Stimulated activated CD4-positive, alpha-beta T cell treated with anti-CD3 and anti-CD28 coated beads, TNF-alpha, amount 100 ng/mL, for 48 hours (primary cell): ENCODE results near the gene ZMYND12.
"Not testable (repeated sequence)": the region's sequence is repeated elsewhere in the genome, so short reads cannot be mapped to it uniquely, and the experiment has no call there.

Source experiments
- DNase-seq, 3 donors: peaks; one replicate each; pipeline ENCODE4 v3.0.0-alpha.2; 2020; ENCODE audit warnings: low read depth in 3 of 3

Gene ZMYND12, protein sequence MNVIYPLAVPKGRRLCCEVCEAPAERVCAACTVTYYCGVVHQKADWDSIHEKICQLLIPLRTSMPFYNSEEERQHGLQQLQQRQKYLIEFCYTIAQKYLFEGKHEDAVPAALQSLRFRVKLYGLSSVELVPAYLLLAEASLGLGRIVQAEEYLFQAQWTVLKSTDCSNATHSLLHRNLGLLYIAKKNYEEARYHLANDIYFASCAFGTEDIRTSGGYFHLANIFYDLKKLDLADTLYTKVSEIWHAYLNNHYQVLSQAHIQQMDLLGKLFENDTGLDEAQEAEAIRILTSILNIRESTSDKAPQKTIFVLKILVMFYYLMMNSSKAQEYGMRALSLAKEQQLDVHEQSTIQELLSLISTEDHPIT

DNA sequence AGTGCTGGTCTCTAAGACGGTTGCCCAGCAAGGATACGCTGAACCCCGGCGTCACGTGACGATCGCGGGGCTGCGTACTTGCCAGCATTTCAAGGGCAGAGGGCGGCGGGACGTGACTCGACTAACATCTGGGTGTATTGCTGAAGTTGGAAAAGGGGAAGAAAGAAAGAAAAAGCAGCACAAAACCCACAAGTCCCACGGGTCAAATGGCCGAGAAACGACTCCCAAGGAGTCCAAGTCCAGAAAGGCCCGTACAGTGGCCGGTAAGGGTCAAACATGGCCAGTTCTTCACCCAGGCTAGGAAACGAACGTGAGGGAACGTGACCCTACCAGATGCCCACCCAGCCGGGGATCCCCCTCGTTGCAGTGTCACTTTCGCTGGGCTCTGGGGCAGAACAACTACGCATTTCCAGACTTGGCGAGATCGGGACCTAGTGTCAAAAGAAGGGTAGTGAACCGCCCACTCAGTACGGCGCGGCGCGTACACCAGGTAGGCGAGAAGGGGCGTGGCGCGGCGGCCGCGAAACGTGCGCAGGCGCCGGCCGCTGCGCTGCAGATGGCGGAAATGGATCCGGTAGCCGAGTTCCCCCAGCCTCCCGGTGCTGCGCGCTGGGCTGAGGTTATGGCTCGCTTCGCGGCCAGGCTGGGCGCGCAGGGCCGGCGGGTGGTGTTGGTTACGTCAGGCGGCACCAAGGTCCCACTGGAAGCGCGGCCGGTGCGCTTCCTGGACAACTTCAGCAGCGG lies at the start of gene ZMYND12, which contains the start of gene PPCS:
ZMYND12 (minus strand) TSS at position 13 of the 744 bp plus-strand sequence. CDS start 25 bp downstream, outside the sequence.
PPCS (plus strand) TSS at position 534 of the 744 bp plus-strand sequence; CDS start at position 557, 23 bp downstream.
- peak; percentile 88 to 90 (median 89) for DNase-seq

DNA sequence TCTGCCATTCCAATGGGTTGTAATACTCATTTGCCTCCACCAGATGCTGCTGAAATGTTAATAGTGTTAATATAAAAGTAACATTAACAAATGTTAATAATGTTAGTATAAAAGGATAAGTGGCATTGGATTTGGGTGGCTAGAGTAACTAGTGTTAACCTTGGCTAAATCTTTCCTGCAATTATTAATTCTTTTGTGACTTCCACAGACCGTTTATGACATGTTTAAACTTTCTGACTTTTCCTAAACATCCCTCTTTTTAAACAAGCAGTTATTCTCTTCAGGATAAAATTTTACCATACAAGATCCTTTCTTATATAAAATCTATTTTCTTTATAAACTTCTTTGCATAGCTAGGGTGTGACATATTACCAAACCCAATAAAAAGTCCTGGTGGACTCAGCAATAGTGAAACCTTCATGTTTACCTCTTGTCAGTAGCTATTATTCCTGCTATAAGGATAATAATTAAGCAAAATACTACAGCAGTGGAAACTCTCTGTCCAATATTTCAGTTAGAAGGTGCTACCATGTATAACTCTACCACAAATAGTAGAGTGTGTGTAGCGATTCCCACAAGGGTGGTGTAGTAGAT lies 48.8 kb upstream of the ZMYND12 start:
- no peak for DNase-seq

DNA sequence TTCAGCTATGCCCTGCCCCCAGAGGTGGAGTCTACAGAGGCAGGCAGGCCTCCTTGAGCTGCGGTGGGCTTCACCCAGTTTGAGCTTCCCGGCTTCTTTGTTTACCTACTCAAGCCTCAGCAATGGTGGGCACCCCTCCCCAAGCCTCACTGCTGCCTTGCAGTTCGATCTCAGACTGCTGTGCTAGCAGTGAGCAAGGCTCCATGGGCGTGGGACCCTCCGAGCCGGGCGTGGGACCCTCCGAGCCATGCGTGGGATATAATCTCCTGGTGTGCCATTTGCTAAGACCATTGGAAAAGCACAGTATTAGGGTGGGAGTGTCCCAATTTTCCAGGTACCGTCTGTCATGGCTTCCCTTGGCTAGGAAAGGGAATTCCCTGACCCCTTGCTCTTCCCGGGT lies 46.2 kb upstream of the ZMYND12 start:
- not testable (repeated sequence) for DNase-seq

DNA sequence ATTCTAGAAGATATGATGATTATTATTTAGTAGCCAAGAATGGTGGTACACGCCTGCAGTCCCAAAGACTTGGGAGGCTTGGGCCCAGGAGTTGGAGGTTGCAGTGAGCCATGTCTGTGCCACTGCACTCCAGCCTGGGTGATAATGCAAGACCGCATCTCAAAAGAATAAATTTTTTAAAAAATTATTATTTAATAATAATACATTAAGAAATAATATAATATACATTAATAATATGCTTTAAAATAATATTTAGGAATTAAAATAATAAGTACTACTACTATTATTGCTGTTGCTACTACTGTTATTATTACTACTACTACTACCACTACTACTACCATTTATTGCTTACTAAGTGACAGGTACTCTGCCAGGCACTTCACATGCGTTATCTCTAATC lies 34.4 kb upstream of the ZMYND12 start:
- no peak for DNase-seq

DNA sequence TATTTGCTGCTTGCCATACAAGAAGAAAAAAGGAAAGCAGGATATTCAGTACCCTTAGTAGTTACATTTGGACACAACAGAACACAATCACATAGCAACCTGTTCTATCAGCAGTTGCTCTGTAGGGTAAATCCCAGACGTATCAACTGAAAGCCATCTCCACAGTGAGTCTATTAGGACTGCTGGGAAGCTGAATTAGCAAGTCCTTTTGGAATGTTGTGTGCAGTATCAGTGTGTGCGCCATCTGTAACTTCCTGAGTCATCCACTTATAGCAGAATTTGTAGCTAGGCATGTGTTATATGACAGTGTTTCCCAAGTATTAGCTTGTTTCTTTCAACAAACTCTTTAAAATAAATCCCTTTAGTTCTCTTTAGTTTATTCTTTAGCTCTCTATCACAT lies 28.6 kb upstream of the ZMYND12 start:
- no peak for DNase-seq

DNA sequence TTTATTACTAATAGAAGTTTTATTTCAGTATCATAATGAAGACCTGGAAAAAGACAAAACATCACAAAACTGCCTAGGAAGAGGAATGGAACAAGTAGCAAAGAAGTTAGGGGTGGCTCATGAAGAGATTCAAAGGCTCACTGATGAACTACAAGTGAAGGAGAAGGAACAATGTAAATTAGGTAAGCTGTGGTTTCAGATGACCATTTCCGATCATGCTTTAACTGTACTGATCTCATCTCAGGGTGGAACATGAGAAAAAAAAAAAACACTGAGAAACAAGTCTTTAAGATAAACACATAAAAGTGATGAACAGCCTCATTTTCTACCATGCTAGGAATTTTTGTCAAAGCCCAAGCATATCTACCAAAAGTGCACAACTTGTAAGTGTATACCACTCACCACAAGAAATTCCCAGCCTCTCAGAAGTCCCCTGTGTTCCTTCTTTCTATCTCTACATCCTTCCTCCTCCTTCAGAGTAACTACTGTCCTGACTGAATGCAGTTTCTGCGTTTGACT lies 26.9 kb upstream of the ZMYND12 start:
- DNase-seq = no peak

DNA sequence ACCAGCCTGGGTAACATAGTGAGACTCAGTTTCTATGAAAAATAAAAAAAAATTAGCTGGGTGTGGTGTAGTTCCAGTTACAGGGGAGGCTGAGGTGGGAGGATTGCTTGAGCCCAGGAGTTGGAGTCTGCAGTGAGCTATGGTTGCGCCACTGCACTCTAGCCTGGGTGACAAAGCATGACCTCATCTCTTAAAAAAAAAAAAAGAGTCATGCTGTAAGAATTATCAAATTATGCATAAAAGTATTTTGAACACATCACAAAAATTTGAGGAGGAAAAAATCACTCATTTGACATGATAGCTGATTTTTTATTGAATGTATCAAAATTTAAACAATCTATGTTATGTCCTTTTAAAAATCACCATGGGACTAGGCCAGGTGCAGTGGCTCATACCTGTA lies 25.1 kb upstream of the ZMYND12 start:
- DNase-seq = no peak

DNA sequence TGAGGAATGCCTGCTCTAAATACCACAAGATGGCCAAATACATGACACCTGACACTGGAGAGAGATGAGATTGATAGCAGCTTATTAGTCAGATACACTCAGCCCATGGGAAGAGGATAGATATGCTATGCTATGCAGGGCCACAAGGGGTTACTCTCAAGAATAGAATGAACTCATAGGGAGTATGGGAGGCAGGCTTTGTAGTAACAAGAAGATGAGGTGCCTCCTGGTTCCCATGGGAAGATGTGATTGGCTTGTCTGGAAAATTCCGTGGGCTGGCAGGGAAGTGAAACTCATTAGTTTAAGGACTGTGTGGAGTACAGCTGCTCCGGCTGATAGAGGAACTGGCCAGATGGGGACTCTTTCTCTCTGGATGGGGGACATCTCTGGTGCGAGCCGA lies 23.8 kb upstream of the ZMYND12 start:
- DNase-seq = no peak

DNA sequence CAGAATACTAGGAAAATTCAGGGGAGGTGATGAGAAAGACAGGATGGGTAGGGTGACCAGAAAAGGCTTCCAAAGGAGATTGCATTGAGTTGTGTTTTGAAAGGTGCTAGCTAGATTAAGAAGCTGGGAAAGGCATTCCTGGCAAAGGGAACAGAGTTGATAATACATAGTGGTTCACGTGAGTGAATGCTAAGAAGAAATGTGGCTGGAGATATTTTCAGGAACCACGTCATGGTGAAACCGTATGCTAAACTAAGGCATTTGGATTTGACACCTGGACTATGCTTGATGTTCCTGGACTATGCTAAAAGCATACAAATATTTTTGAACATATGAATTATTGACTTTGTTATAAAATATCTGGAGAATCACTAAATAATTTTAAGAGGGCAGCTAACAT lies 22.0 kb upstream of the ZMYND12 start:
- no peak for DNase-seq

DNA sequence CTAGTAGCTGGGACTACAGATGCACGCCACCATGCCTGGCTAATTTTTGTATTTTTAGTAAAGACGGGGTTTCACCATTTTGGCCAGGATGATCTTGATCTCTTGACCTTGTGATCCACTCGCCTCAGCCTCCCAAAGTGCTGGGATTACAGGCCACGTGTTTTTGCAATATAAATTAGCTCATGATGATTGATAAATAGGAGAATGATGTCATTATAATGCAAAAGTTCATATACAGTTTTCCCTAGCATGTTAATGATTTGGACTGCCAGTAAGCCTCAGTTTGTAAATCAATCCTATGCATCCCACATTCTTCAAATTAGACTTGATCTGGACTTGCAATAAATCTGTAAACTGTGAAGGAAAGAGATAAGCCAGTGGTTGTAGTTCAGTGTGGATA lies 21.5 kb upstream of the ZMYND12 start:
- not testable (repeated sequence) for DNase-seq

DNA sequence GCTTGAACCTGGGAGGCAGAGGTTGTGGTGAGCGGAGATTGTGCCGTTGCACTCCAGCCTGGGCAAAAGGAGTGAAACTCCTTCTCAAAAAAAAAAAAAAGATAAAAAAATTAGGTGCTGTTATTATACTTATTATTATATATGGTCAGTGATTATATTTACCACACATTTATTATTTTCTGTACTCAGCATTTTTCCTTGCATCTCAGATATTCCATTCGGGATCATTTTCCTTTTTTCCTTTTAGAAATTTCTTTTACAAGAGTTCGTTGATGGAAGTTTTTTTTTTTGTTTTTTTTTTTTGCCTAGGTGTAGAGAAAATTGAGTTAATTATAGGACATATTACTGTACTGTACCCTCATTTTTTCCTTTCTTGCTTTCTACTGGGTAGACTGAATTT lies 20.8 kb upstream of the ZMYND12 start:
- no peak for DNase-seq

DNA sequence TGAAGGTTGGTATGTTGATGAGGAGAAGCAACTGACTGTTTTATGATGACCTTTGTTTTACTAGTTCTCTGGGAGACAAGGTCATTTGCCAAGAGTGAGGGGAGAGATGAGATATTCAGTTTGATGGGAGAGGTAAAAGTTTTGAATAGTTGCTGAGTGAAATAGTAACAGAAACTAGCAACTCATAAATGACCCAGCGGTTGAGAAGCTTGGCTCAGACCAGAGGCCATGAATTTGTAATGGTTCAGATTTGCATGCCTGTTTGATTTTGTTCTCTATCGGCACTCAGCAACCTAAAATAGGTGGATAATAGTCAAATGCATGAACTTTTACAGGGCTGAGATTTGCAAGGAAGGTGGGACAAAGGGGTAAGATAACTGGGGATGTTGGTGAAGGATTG lies 13.9 kb upstream of the ZMYND12 start:
- no peak for DNase-seq

DNA sequence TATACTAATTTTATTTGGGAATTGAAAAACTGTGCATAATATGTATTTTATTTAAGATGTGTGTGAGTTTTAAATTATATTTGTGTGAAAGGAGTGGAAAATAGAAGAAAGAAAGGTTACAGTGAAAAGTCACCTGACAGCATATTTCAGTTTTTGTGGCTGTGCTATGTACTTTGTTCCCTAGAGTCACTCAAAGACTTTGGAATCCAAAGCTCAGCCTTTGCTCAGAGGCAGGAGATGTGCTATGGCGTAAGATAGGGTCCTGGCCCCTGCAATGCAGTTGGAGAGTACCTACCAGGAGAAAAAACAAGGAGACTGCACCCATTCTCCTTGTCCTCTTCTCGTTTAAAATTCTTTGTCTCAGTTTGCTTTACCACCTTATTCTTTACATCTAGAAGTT lies 10.2 kb upstream of the ZMYND12 start:
- no peak for DNase-seq

DNA sequence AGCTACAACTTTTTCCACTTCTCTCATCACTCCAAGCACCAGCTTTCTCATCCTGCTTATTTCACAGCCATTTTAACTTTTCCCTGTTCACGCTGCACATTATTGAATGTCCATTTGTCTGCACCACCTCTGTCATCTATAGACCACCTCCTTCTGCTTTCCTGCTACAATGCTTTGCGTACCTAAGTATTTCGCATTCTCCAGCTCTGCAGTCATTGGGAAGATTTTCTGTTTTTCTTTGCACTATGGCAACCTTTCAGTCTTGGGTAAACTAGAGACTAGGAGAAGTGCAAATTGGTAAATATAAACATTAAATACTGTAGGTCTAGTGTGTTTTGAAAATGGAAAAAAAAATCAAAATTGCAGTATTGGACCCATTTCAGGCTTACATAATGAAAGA lies 8.1 kb upstream of the ZMYND12 start:
- no peak for DNase-seq

DNA sequence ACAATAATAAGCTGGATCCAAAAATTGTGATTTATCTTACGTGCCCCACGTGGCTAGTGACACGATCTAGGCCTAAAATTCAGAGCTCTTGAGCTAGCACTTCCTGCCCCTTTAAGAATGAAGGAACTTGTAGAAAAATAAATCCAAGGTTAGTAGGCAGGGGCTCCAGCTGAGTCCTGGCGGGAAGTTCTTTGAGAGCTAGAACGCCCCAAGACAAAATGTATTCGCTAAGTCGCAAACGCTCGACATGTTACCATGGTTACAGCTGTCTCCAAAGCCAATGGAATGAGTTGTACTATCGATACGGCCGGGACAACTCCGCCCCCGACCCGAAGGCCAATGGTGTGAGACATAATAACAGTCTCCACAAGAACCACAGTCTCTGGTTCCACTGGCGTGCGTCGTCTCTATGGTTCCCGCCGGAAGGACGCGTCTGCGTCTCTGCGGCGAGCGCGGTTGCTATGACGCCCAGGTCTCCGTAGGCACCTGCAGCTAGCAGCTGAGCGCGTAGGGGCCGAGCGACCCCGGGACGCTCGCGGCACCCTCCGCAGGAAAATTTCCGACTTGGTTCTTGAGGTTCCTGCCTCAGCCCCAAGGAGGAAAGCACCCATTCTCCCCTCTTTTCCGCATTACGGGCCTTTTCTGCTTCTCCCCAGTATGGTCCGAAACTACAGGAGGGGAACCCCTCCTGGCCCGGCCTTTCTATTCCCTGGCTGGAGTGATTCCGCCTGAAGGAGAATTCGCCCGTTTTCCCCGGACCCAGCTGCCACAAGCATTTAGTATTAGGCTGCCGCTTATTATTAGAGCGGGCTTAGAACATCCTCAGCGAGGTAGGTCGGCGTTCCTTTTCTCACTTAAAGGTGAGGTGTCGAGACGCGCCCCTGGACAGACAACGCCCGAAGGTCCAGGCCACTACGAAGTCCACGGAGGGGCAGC lies 7.3 kb upstream of the ZMYND12 start, which contains the start of gene CCDC30:
CCDC30 (plus strand) TSS at position 459 of the 936 bp plus-strand sequence. CDS start 17,266 bp downstream, outside the sequence.
- DNase-seq = peak; percentile 89 to 94 (median 90)

DNA sequence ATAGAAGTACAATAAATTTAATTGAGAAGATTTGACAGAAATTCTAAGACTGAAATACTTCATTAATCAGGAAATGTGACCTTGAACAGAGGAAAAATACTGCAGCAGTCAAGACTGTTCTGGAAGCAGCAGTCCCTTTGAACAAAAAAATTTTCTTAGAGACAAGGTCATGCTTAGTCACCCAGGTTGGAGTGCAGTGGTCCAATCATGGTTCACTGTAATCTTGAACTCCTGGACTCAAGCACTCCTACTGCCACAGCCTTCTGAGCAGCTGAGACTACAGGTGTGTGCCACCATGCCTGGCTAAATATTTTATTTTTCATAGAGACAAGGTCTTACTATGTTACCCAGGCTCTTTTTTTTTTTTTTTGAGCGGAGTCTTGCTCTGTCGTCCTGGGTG lies 5.4 kb upstream of the ZMYND12 start:
- DNase-seq = no peak

DNA sequence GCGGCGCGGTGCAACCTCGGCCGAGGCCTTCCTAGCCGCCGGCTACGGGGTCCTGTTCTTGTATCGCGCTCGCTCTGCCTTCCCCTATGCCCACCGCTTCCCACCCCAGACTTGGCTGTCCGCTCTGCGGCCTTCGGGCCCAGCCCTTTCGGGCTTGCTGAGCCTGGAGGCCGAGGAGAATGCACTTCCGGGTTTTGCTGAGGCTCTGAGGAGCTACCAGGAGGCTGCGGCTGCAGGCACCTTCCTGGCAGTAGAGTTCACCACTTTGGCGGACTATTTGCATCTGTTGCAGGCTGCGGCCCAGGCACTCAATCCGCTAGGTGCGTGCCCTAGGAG lies 900 bp upstream of the ZMYND12 start:
- DNase-seq = peak; percentile 12 to 44 (median 36)

DNA sequence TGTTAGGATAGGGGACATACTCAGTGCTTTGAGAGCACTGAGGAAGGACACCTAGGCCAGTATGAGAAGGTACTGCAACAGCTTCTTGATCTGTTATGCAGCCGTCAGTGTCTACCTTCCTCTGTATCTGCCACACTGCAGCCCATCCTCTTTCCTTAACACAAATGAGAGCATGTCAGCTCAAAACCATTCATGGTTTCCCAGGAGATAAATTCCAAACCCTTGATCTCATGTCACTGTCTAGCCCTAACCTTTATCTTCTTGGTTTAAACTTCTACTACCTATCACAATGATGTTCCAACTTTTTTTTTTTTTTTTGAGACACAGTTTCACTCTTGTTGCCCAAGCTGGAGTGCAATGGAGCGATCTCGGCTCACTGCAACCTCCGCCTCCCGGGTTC lies 1.4 kb downstream of the ZMYND12 start:
- no peak for DNase-seq

DNA sequence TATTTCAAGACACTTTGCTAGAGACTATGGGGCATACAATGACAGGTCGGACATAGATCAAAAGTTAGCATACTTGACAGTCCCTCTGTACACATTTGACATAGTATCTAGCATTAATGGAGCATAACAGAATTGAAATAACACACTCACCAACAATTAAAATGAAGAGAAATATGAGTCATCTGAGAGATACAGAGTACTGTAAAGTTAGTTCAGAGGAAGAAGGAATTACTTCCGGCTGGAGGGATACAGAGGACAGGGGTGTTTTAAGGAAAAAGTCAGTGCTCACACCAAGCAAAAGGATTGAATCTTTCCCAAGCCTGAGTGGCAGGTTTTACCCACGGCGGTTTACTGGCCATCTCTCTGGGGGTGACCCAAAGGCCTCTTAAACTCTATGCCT lies 2.4 kb downstream of the ZMYND12 start:
- DNase-seq = no peak

DNA sequence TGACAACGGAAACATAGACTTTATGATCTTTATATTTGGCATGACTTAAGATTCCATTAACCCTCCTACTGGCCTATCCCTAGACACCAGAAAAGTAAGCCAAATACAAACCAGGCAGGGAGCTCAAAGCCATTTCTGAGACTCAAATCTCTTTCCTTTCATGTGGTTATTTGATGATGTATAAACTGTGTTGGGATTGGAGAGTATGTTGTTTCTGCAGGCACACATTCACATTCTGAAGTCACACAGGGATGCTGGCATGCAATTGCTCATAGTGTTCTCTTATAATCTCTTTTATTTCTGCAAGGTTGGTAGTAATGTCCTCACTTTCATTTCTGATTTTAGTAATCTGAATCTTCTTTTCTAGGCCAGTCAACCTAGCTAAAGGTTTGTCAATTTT lies 5.8 kb downstream of the ZMYND12 start:
- no peak for DNase-seq

DNA sequence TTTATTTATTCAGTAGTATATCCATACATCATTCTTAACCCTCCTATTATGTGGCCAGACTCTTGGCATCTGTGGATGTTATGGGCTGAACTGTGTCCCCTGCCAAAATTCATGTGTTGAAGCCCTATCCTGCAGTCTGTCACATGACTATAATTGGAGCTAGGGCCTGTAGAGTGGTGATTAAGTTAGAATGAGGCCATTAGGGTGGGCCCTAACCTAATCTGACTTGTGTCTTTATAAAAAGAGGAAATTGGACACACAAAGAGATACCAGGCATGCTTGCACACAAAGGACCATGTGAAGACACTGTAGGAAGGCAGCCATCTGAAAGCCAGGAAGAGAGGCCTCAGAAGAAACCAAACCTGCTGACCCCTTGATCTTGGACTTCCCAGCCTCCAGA lies 6.6 kb downstream of the ZMYND12 start:
- DNase-seq = no peak
